RPMI7951 (cell line): ENCODE data around the gene RPSA. TPM values are rescaled to one million over a fixed set of nuclear protein-coding genes. Genes with fewer than 3 reads are reported as not detected.
"Not testable (repeated sequence)": the region's sequence is repeated elsewhere in the genome, so short reads cannot be mapped to it uniquely, and the experiment has no call there.

Source experiments
- DNase-seq: peaks from one replicate; pipeline ENCODE4 v3.0.0-alpha.2; 2012; ENCODE audit warnings: low read depth
- total RNA-seq: library from RNA; depleted of rRNA; stranded (reverse); fragments of >200 nt; shearing (Covaris generic); gene quantifications from 2 replicates; pipeline ENCODE4 v1.2.3, GENCODE V29; 2014; rRNA removed

RPSA gene
- total RNA-seq, 1 experiment from 2014 or later = 2,327 TPM

- DNase-seq = no peak
These were observed 48.2 kb downstream of the RPSA start for GRCh38 chr3:39454591-39455217.

GRCh38 chr3:39456159-39456558 lies 49.6 kb downstream of the RPSA start:
- no peak for DNase-seq

- no peak for DNase-seq
These were observed 50.8 kb downstream of the RPSA start for GRCh38 chr3:39457361-39457760.

GRCh38 chr3:39458579-39458978 lies 52.1 kb downstream of the RPSA start:
- DNase-seq = not testable (repeated sequence)

- no peak for DNase-seq
These were observed 54.2 kb downstream of the RPSA start for GRCh38 chr3:39460677-39461076.

Other genes with a start within 250 kb of the RPSA start
- 0.12 TPM in 1 of 2 replicates, not detected in the other for gene XIRP1, start 214.1 kb upstream of the RPSA start, total RNA-seq
- gene CX3CR1, start 126.7 kb upstream of the RPSA start, total RNA-seq = under 0.01 TPM in 1 of 2 replicates, not detected in the other
- gene CCR8, start 77.0 kb upstream of the RPSA start, total RNA-seq = not detected in 2 replicates
- gene SLC25A38, start 23.4 kb upstream of the RPSA start, total RNA-seq = 26.1 and 27.1 TPM in 2 replicates
- gene MOBP, start 61.0 kb downstream of the RPSA start, total RNA-seq = not detected in 2 replicates